Heart left ventricle (tissue), 13 donors: ENCODE results near the gene NADSYN1.

Experiments
- CTCF ChIP-seq, 12 donors: fragments of 200-600 bp; sonication (generic) in 4 of 12; IDR thresholded peaks; one replicate each; pipeline versions ENCODE4 v1.5.0 to v1.8.0; 2018 to 2022; ENCODE audit warnings: antibody characterized with exemption in 12 of 12, mild to moderate bottlenecking in 5 of 12
- POLR2A ChIP-seq, 2 donors: fragments of 450-650 bp; IDR thresholded peaks; one replicate each; pipeline ENCODE4 v1.6.1; 2017; ENCODE audit warnings: antibody characterized with exemption in 2 of 2, mild to moderate bottlenecking in 2 of 2, moderate library complexity in 2 of 2
- donor health status: ischemic (EF 13 %, LVEDD 7.1; RV severe dilation, severe dysfunction).
- donor health status: DM: no; HTN: yes; CAD: no.
- donor health status: DM: no; HTN: no; CAD: no.
- donor health status: ischemic (EF 25% LVEDD 6.9; RV normal size, moderate dysfunction).
- donor health status: ischemic (EF 25% LVEDD 5.7; RV mildly dilated, moderate dysfunction).
- donor health status: ischemic (EF 35%, LVEDD 5.7; RV mildly dilated, moderate dysfunction).
- donor health status: nonischemic (EF 11% LVEDD 7.7; RV severe dilation, severe dysfunction).
- donor health status: DM: yes; HTN: yes; CAD: no.
- donor health status: PGD.
- donor health status: ischemic (EF 29% LVEDD 5.4; RV normal size, mild dysfunction).
- donor health status: nonischemic (EF 23%, LVEDD 6.1; RV moderate dilation, normal function).

- TF ChIP-seq CTCF (IDR thresholded peaks at IDR 0.05) (no peak), POLR2A (IDR thresholded peaks at IDR 0.05) (no peak)
Measured at GRCh38 chr11:71452199-71453036, 585 bp upstream of the NADSYN1 start.
